Naive B cell (primary cell): ENCODE measurements around the gene DNAJC13. TPM values are rescaled to one million over a fixed set of nuclear protein-coding genes. Genes with fewer than 3 reads are reported as not detected.
"Not testable (repeated sequence)": the region's sequence is repeated elsewhere in the genome, so short reads cannot be mapped to it uniquely, and the experiment has no call there.

ENCODE experiments used
- ATAC-seq, 2 donors: fragments of 150-1000 bp; cut with Tn5 transposase; 2 replicates each; pipeline ENCODE4 v1.10.0; 2021; ENCODE audit warnings: low read depth in 2 of 2, mild to moderate bottlenecking in 2 of 2, moderate library complexity in 2 of 2
- DNase-seq: peaks from one replicate; pipeline ENCODE4 v3.0.0; 2022
- H3K27ac Mint-ChIP-seq, 6 donors: one replicate each; pipeline ENCODE4 v1.8.0; 2020 to 2022; ENCODE audit warnings: mild to moderate bottlenecking in 6 of 6, mixed read lengths in 6 of 6, moderate library complexity in 5 of 6, inconsistent platforms in 2 of 6
- H3K27me3 Mint-ChIP-seq, 3 donors: one replicate each; pipeline ENCODE4 v1.8.0; 2021 to 2022; ENCODE audit warnings: mixed read lengths in 3 of 3, mild to moderate bottlenecking in 1 of 3
- H3K36me3 Mint-ChIP-seq, 2 donors: one replicate each; pipeline ENCODE4 v1.8.0; 2020 to 2022; ENCODE audit warnings: mixed read lengths in 2 of 2, inconsistent platforms in 1 of 2, mild to moderate bottlenecking in 1 of 2
- H3K4me1 Mint-ChIP-seq, 3 donors: one replicate each; pipeline ENCODE4 v1.8.0; 2020 to 2022; ENCODE audit warnings: mixed read lengths in 3 of 3, inconsistent platforms in 1 of 3, mild to moderate bottlenecking in 1 of 3, moderate library complexity in 1 of 3
- H3K4me3 Mint-ChIP-seq, 8 donors: one replicate each; pipeline ENCODE4 v1.8.0; 2020 to 2022; ENCODE audit warnings: mild to moderate bottlenecking in 8 of 8, mixed read lengths in 8 of 8, moderate library complexity in 8 of 8, inconsistent platforms in 2 of 8
- H3K9me3 Mint-ChIP-seq, 7 donors: one replicate each; pipeline ENCODE4 v1.8.0; 2020 to 2022; ENCODE audit warnings: mixed read lengths in 7 of 7, mild to moderate bottlenecking in 5 of 7, inconsistent platforms in 2 of 7, moderate library complexity in 1 of 7
- polyA plus RNA-seq, 6 donors: library from polyadenylated mRNA; unstranded; fragments of 300-500 nt; fragmentation: Illumina TruSeq; gene quantifications; one replicate each; pipeline ENCODE4 v1.2.3, GENCODE V29; 2021; ENCODE audit warnings: low read depth in 6 of 6

Gene DNAJC13
- polyA plus RNA-seq, 6 donors from 2014 or later: 7.0 to 16.3 (median 12.5) TPM

DNA sequence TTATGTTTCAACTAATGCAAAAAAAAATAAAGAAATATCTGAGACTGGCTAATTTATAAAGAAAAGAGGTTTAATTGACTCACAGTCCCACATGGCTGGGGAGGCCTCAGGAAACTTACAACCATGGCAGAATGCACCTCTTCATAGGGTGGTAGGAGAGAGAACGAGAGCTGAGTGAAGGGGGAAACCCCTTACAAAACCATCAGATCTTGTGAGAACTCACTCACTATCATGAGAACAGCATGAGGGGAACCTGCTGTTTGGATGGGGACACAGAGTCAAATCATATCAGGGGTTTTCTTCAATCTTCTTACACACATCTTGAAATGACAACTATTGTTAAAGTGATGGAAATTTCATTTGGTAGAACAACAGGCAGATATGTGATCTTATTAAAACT is 24.6 kb upstream of the DNAJC13 start:
- DNase-seq, H3K27ac Mint-ChIP-seq, H3K27me3 Mint-ChIP-seq, H3K4me3 Mint-ChIP-seq, H3K36me3 Mint-ChIP-seq, H3K9me3 Mint-ChIP-seq, H3K4me1 Mint-ChIP-seq, ATAC-seq: not testable (repeated sequence)

DNA sequence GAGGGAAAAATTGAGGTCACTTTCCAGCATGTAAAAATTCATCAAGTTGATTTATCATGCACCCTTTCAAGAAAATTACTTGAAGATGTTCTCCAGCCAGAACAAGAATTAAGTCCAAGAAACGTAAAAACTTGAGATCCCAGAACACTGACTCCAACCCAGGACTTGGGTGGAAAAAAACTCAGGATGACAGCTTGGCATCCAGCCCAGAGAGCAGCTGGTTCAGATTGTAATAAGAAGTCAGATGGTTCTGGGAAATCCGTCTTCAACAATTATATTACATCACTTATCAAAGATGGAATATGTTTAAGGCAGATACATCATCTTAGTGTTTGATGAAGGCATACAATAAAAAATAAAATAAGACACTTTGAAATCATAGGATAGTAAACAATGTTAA is 23.0 kb upstream of the DNAJC13 start:
- Mint-ChIP-seq H3K4me1 (no peaks in the 10 kb centered on the region), H3K9me3 (peaks cover 0 to 5% (median 3%) of the 10 kb centered on the region in 7 donors), H3K27me3 (no peaks in the 10 kb centered on the region), H3K27ac (no peak overlapping the region), H3K4me3 (no peak overlapping the region), H3K36me3 (peaks cover 0 to 8% of the 10 kb centered on the region in 2 donors)
- ATAC-seq: no peak
- DNase-seq: no peak

DNA sequence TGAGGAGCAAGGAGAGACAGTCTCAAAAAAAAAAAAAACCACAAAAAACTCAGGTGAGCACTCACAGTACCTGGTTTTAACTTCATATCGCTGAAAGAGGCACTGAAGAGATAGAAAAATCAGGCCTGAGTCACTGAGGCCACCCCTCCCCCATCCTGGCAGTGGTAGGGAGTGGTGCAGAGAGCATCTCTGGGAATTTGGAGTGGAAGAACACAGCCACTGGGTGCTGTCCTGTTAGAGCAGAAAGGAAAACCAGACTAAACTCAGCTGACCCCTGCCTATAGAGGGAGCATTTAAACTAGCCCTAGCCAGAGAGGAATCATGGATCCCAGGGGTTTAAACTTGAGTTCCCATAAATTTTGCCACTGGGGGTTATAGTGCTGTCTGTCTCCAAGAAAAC is 22.2 kb upstream of the DNAJC13 start:
- peaks cover 0 to 8% of the 10 kb centered on the region in 2 donors for H3K36me3 Mint-ChIP-seq
- H3K4me3 Mint-ChIP-seq: no peak overlapping the region
- no peak for DNase-seq
- H3K27ac Mint-ChIP-seq: no peak overlapping the region
- no peaks in the 10 kb centered on the region for H3K27me3 Mint-ChIP-seq
- ATAC-seq: no peak
- no peaks in the 10 kb centered on the region for H3K4me1 Mint-ChIP-seq
- H3K9me3 Mint-ChIP-seq: peaks cover 0 to 5% (median 3%) of the 10 kb centered on the region in 7 donors

DNA sequence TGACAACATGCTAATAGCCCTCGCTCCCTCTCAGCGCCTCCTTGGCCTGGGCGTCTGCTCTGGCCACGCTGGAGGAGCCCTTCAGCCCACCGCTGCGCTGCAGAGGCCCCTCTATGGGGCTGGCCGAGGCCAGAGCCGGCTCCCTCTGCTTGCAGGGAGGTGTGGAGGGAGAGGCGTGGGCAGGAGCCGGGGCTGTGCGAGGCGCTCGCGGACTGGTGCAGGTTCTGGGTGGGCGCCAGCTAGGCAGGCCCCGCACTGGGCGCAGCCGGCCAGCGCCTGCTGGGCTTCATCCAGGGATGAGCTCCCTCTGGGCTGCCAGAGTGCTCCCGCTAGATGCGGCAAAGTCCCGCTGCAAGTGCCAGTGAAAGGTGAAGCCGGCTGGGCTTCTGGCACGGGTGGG is 21.0 kb upstream of the DNAJC13 start:
- ATAC-seq (no peak), DNase-seq (no peak)
- H3K27ac Mint-ChIP-seq: no peak overlapping the region
- H3K4me1 Mint-ChIP-seq: no peaks in the 10 kb centered on the region
- no peak overlapping the region for H3K4me3 Mint-ChIP-seq
- no peaks in the 10 kb centered on the region for H3K27me3 Mint-ChIP-seq
- peaks cover 0 to 5% (median 3%) of the 10 kb centered on the region in 7 donors for H3K9me3 Mint-ChIP-seq
- peaks cover 0 to 8% of the 10 kb centered on the region in 2 donors for H3K36me3 Mint-ChIP-seq

DNA sequence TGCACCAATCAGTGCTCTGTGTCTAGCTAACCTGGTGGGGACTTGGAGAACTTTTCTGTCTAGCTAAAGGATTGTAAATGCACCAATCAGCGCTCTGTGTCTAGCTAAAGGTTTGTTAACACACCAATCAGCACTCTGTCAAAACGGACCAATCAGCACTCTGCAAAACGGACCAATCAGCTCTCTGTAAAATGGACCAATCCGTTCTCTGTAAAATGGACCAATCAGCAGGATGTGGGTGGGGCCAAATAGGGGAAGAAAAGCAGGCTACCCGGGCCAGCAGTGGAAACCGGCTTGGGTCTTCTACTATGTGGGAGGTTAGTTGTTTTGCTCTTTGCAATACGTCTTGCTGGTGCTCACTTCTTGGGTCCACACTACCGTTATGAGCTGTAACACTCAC is 20.5 kb upstream of the DNAJC13 start:
- not testable (repeated sequence) for H3K27me3 Mint-ChIP-seq, DNase-seq, H3K9me3 Mint-ChIP-seq, H3K4me3 Mint-ChIP-seq, H3K4me1 Mint-ChIP-seq, H3K36me3 Mint-ChIP-seq, ATAC-seq
- peak overlapping the region in 1 of 6 donors; percentile 6 for H3K27ac Mint-ChIP-seq

DNA sequence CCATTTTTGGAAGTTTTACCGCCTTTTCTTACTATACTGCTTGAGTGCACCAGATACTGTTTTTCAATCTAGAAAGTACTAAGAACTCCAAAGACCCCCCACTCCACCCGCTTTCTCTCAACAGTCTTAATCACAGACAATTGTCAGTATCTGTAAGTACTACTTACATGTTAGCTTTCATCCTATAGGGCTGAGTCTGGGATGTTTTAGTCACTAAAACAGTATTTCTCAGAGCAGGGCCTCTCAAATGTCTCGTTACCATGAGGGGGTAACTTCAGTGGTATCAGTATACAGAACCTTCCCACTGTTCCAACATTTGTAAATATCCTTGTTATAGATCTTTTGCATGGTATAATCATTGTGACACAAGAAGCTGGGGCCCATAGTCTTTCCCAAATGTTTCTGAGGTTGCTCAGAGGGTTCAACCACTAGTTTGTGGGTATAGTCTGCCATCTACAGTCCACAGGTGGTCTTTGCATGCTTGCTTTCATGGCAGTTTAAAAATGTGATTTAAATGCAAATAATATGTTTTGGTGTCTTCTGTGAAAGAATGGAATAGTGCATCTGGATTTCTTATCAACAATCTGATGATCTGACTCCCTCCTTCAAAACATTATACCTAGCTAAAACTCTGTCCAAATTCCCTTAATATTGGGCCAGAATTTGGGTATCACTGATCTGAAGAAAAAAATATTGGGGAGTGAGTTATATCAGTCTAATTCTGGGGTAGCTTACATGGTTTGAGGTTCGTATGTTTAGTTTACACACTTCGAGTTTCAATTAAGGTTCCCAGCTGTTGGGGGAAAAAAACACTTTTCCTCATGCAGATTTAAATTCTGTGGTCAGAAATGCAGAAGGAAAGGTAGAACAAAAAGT is 18.0 kb upstream of the DNAJC13 start:
- Mint-ChIP-seq H3K36me3 (peaks cover 0 to 8% of the 10 kb centered on the region in 2 donors), H3K9me3 (peaks cover 0 to 5% (median 3%) of the 10 kb centered on the region in 7 donors), H3K27me3 (no peaks in the 10 kb centered on the region), H3K4me3 (no peak overlapping the region), H3K27ac (no peak overlapping the region), H3K4me1 (no peaks in the 10 kb centered on the region)
- ATAC-seq (peak in 1 of 2 donors; percentile 48), DNase-seq (peak; percentile 17)

DNA sequence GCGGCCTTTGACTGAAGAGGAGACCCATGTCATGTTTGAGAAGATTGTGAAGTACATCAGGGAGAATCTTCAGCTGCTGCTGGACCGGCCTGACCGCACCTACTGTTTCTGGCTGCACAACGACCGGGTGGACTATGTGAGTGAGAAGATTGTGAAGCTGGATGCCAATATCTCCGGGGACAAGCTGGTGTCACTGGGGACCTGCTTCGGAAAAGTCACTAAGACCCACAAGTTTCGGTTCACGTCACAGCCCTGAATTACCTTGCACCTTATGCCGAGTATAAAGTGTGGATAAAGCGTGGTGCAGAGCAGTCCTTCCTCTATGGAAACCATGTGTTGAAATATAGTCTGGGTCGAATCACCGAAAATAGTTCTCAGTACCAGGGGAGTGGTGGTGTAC is 16.0 kb upstream of the DNAJC13 start:
- no peak overlapping the region for H3K4me3 Mint-ChIP-seq
- no peaks in the 10 kb centered on the region for H3K36me3 Mint-ChIP-seq
- H3K27ac Mint-ChIP-seq: no peak overlapping the region
- peaks cover 6 to 9% (median 7%) of the 10 kb centered on the region in 3 donors for H3K4me1 Mint-ChIP-seq
- DNase-seq: no peak
- H3K27me3 Mint-ChIP-seq: no peaks in the 10 kb centered on the region
- ATAC-seq: no peak
- peaks cover 0 to 3% (median 0%) of the 10 kb centered on the region in 7 donors for H3K9me3 Mint-ChIP-seq

DNA sequence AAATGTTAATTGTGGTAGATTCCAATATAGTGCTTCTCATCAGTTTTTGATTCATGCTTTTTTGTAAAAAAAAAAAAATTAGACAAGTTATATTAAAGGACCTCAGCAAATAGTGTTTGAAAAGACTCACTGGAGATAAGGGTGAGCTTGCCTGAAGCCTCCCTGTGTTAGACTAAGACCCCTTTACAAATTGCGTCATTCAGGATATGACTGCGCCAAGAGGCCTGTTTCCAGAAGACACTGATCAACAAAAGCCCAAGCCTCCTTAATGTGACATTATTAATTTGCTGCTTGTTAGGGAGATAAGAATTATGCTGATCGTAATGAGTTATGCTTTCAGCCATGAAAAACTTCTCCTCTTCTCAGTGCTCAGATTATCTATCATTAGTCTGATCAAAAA is 13.0 kb upstream of the DNAJC13 start:
- no peak for DNase-seq
- ATAC-seq: no peak
- H3K4me3 Mint-ChIP-seq: no peak overlapping the region
- no peaks in the 10 kb centered on the region for H3K9me3 Mint-ChIP-seq
- H3K27ac Mint-ChIP-seq: no peak overlapping the region
- no peaks in the 10 kb centered on the region for H3K36me3 Mint-ChIP-seq
- H3K27me3 Mint-ChIP-seq: no peaks in the 10 kb centered on the region
- peaks cover 16 to 19% (median 18%) of the 10 kb centered on the region in 3 donors for H3K4me1 Mint-ChIP-seq

DNA sequence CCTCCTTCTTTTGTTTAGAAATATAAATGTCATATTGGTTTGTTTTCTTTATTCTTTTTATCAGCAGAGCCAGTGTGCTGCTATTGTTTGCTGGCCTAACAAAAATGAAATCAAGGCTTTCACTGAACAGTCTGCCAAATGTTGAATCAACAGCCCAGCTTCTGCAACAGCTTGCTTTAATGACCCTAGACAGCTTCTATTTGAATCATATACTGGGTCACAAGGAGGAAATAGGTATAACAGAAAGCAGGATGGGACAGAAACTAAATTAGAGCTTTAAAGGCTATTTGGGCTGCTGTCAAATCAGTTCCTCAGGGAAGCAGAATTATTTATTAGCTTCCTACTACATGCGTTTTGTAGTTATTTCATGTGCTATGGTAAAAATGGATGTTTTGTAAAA is 12.1 kb upstream of the DNAJC13 start:
- no peak overlapping the region for H3K27ac Mint-ChIP-seq

DNA sequence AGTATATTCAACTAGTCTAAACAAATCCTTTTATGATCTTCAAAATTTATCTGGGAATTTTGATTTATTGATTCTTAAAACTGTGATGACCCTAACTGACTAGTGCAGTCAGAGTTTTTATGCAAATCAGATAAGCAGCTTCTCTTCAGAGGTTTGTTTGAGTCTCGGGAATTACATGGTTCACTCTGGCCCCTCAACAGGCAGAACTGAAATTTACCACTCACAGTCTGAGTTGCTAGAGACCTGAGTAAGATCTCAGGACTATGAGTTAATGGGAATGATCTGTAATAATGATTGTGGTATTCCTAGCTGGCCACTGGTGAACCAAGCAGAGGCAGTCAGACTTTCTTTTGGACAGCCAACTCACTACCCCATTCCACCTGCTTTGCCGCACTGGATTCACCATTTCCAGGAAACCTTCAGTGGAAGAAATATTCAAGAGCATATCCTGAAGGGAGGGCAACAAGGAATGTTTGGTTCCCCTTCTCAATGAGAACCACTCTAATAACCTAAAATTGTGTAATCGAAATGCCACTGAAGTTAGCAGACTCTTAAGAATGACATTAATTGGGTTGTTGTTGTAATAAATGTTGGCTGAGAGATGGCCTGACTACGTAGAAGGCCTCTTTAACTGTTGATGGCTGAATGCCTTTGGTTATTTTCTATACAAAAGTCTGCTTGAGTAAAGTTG is 11.5 kb upstream of the DNAJC13 start:
- Mint-ChIP-seq H3K27ac (peak overlapping the region in 1 of 6 donors; percentile 64), H3K4me3 (peak overlapping the region in 4 of 8 donors; percentile 36 to 64 (median 44))

More for the DNA sequence above, 12.1 kb upstream of the DNAJC13 start:
- DNase-seq (no peak), ATAC-seq (no peak)
- Mint-ChIP-seq H3K9me3 (no peaks in the 10 kb centered on the region), H3K4me3 (no peak overlapping the region), H3K27me3 (no peaks in the 10 kb centered on the region), H3K4me1 (peaks cover 16 to 19% (median 18%) of the 10 kb centered on the region in 3 donors), H3K36me3 (no peaks in the 10 kb centered on the region)

DNA sequence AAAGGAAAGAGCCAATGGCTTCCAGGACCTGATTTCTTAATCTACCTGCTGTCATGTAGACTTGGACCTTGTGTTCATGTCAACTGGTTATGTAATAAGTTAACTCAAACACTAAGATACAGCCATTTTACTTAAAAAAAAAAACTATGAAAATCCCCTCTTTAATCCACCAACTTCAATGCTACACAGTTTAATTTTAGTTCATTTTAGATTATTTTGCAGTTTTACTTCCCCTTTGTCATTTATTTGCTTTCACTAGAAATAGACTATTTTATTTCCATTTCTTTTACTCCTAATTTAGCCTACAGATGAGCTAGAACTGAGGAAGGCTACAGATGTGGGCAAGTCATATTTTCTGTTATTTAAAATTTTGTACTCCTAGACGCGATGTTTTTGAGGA is 10.7 kb upstream of the DNAJC13 start:
- DNase-seq: peak; percentile 18

More for the DNA sequence above, 11.5 kb upstream of the DNAJC13 start:
- Mint-ChIP-seq H3K4me1 (peaks cover 16 to 19% (median 18%) of the 10 kb centered on the region in 3 donors), H3K27me3 (no peaks in the 10 kb centered on the region), H3K9me3 (no peaks in the 10 kb centered on the region), H3K36me3 (no peaks in the 10 kb centered on the region)
- DNase-seq (no peak), ATAC-seq (no peak)

DNA sequence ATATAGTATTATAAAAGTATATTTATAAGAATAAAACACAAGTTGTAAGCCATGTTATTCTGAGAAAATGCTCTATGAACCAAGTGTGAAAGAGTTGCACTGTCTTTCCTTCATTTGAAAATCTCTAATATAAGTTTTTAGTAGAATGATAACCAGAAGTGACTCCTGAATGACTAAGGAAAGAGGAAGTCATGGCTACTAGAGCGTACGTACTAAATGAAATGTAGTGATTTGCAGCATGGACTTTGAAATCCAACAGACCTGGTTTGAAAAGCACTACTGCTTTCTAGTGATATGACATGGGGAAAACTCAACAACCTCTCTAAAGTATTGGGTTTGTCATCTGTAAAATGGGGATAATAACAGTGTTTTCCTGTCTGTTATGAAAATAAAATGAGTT is 10.3 kb upstream of the DNAJC13 start:
- Mint-ChIP-seq H3K4me1 (peaks cover 16 to 19% (median 18%) of the 10 kb centered on the region in 3 donors), H3K9me3 (peaks cover 0 to 3% (median 0%) of the 10 kb centered on the region in 7 donors), H3K27ac (peak overlapping the region in 4 of 6 donors; percentile 11 to 91 (median 51)), H3K4me3 (peak overlapping the region in 1 of 8 donors; percentile 48), H3K27me3 (no peaks in the 10 kb centered on the region), H3K36me3 (no peaks in the 10 kb centered on the region)
- DNase-seq (peak; percentile 39), ATAC-seq (peak; percentile 87 to 88)

More for the DNA sequence above, 10.7 kb upstream of the DNAJC13 start:
- Mint-ChIP-seq H3K4me3 (peak overlapping the region in 7 of 8 donors; percentile 31 to 84 (median 48)), H3K4me1 (peaks cover 16 to 19% (median 18%) of the 10 kb centered on the region in 3 donors), H3K9me3 (peaks cover 0 to 3% (median 0%) of the 10 kb centered on the region in 7 donors), H3K27me3 (no peaks in the 10 kb centered on the region), H3K36me3 (no peaks in the 10 kb centered on the region), H3K27ac (peak overlapping the region in 5 of 6 donors; percentile 1 to 53 (median 49))
- ATAC-seq: peak; percentile 75 to 77

DNA sequence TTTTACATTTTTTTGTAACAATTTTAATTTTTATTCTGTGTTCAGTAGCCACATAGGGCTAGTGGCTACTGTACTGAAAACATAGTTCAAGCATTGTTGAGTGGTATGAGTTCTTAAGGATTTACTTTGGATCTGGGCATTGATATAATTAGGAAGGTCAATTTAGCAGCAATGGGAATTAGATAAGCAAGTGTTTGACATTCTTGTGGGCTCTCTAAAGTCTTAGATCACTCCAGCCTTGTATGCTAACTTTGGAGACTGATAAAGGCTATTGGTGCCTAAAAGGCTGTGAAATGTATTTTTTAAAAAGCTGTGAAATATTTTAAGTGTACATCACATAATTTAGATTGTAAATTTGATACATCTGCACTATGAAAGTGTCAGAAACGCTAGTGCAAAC is 2.5 kb upstream of the DNAJC13 start:
- peaks cover 13 to 21% (median 14%) of the 10 kb centered on the region in 3 donors for H3K4me1 Mint-ChIP-seq
- H3K27me3 Mint-ChIP-seq: no peaks in the 10 kb centered on the region
- DNase-seq (no peak), ATAC-seq (no peak)
- peak overlapping the region in 1 of 6 donors; percentile 15 for H3K27ac Mint-ChIP-seq
- peak overlapping the region in 1 of 8 donors; percentile 97 for H3K4me3 Mint-ChIP-seq
- H3K36me3 Mint-ChIP-seq: no peaks in the 10 kb centered on the region
- peaks cover 0 to 3% (median 0%) of the 10 kb centered on the region in 7 donors for H3K9me3 Mint-ChIP-seq
